Measurements from ENCODE around the gene DBN1. TPM values are rescaled to one million over a fixed set of nuclear protein-coding genes. Genes with fewer than 3 reads are reported as not detected.

DBN1 gene
- total and polyA plus RNA-seq, 2 donors, result 53.9 to 96.5 TPM

DNA sequence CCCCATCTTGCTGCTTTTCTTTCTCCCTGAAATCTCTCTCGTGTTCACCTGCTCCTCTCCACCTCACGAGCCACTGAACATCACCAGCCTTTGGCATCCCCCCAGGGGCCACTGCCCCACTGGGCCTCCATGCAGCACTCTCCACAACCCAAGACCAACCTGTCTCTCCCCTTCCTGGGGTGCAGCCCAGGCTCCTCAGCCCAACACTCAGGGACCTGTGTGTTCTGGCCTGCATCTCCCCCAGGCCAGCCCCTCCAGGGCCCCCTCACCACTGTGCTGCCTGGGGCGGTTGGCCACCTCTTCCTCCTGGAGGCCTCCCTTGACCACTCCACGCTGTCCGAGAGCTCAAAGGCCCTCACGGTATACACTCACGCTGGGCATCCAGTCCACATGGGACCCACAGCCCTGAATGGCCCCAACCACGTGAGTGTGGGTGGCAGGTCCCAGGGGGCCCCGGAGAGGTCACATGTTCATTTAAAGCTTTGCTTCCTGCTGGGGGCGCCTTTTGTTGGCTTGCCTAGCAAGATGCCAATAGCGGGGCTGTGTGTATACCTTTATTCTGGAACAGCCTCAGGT is 36.6 kb upstream of the DBN1 start:
- Histone ChIP-seq H3K4me3 (ENCODE audit: low read depth, low read length) (no peak overlapping the region), H3K36me3 (ENCODE audit: insufficient read depth) (peaks cover 2% of the 10 kb centered on the region), H3K27ac (ENCODE audit: low read depth) (no peak overlapping the region), H3K4me1 (ENCODE audit: insufficient read depth) (no peaks in the 10 kb centered on the region)
- WGBS, result 71% methylated on average over 11 of the region's 11 CpGs
- DNase-seq (ENCODE audit: extremely low spot score), result no peak

DNA sequence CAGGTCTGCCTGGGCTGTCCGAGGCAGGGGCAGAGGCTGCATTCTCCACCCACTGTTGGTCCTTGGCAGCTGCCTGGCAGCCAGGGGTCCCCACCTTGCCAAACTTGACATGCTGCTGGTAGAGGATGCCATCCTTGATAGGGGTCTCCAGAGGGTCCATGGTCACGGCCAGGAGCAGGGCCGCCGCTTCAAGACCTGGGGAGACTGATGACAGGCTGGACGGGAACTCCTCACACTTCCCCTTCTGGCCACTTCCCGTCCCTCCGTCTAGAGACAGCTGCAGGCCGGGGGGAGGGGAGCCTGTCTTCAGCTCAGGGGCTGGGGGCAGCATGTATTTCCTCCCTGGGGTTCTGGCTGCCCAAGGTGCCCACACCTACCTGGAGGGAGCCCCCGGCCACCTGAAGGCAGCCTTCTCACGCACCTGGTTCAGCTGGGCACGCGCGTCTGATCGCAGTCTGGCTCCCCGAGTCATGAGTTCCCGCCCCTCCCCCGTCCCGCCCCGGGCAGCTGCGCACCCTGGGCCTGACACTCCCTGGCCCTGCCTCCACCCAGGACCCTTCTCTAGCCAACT is 36.0 kb upstream of the DBN1 start, which contains the start of gene DOK3:
DOK3 (minus strand) TSS at position 446 of the 571 bp plus-strand sequence; CDS start at position 160, 286 bp downstream.
- DNase-seq (ENCODE audit: extremely low spot score), result no peak
- WGBS, result 45% methylated on average over 20 of the region's 20 CpGs
- no peak within 1 kb of the TSS for H3K27ac ChIP-seq (ENCODE audit: low read depth)
- no peak within 1 kb of the TSS for H3K4me3 ChIP-seq (ENCODE audit: low read depth, low read length)
- peaks cover 2% of the 10 kb centered on the region for H3K36me3 ChIP-seq (ENCODE audit: insufficient read depth)
- H3K4me1 ChIP-seq (ENCODE audit: insufficient read depth), result no peaks in the 10 kb centered on the region

DNA sequence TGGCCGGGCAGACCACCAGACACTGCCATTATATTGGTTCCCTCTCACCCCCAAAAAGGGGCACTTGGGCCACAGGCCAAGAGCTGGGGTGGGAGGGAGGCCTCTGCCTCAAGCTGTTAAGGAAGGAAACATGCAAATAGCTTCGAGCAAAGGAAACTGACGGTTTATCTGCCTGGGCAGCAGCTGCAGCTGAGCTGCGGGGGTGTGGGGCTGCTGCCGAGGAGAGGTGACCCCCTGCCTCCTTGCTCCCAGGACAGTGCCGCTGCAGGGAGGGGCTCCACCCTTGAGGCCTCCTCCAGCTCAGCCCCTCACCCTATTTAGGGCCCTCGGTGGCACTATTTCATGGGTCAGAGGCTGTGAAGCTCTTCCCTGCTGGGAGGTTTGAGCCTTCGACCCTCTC is 35.4 kb upstream of the DBN1 start:
- H3K27ac ChIP-seq (ENCODE audit: low read depth), result no peak overlapping the region
- H3K4me3 ChIP-seq (ENCODE audit: low read depth, low read length), result no peak overlapping the region
- DNase-seq (ENCODE audit: extremely low spot score), result no peak
- peaks cover 2% of the 10 kb centered on the region for H3K36me3 ChIP-seq (ENCODE audit: insufficient read depth)
- 61% methylated on average over 8 of the region's 8 CpGs for WGBS
- no peaks in the 10 kb centered on the region for H3K4me1 ChIP-seq (ENCODE audit: insufficient read depth)

DNA sequence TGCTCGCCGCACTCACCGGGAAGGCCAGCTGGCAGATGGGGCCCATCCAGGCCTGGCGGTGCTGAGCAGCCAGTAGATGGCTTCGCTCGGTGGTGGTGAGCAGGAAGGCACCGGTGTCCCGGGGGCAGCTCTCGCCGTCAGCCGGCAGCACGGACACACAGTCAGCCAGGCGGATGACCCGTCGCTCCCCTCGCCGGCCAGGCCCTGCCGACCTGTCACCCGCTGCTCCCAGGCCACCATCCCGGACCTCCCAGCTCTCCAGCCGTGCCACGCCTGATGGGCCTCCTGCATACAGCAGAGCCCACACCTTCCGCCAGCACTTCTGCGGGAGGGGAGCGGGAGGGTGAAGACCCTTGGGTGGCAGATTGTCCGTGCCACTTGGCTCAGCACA is 34.8 kb upstream of the DBN1 start:
- no peaks in the 10 kb centered on the region for H3K4me1 ChIP-seq (ENCODE audit: insufficient read depth)
- no peak overlapping the region for H3K27ac ChIP-seq (ENCODE audit: low read depth)
- WGBS, result 86% methylated on average over 26 of the region's 26 CpGs
- H3K36me3 ChIP-seq (ENCODE audit: insufficient read depth), result peaks cover 2% of the 10 kb centered on the region
- no peak for DNase-seq (ENCODE audit: extremely low spot score)
- H3K4me3 ChIP-seq (ENCODE audit: low read depth, low read length), result no peak overlapping the region

DNA sequence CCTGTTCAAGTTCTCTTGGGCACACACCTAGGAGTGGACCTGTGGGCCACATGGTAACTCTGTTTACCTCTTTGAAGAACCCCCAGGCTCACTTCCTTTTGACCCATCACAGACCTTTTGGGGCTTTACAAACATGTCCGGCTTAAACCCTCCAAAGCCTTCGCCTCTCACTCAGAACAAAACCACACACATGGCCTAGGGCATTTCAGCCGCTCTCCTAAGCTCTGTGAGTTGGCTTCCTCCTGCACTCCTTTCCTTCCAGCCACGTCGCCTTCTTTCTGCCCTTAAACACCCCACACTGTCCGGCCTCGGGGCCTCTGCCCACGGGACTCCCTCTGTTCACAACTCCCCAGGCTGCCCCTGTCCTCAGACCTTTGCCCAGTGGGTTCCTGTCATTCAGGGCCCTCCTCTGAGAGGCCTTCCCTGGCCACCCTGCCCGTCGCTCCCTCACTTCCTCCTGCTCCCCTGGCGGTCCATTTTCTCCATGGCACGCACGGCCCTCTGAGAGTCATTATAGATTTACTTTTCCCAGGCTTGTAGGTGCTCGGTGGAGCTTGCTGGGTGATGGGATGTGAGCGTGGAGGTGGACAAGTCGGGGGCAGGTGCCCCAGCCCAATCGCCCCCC is 34.3 kb upstream of the DBN1 start:
- no peaks in the 10 kb centered on the region for H3K4me1 ChIP-seq (ENCODE audit: insufficient read depth)
- peaks cover 2% of the 10 kb centered on the region for H3K36me3 ChIP-seq (ENCODE audit: insufficient read depth)
- DNase-seq (ENCODE audit: extremely low spot score), result no peak
- no peak overlapping the region for H3K4me3 ChIP-seq (ENCODE audit: low read depth, low read length)
- WGBS, result 85% methylated on average over 17 of the region's 17 CpGs
- H3K27ac ChIP-seq (ENCODE audit: low read depth), result no peak overlapping the region

DNA sequence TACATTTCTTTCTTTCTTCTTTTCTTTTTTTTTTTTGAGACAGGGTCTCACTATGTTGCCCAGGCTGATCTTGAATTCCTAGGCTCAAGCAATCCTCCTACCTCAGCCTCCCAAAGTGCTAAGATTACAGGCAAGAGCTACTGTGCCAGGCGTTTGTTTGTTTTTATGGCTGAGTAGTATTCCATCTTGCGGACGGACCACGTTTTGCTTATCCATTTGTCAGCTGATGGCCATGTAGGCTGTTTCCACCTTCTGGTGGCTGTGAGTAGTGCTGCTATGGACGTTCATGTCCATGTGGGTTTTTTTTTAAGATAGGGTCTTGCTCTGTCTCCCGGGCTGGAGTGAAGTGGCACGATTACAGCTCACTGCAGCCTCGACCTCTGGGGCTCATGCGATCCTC is 33.7 kb upstream of the DBN1 start:
- no peak overlapping the region for H3K4me3 ChIP-seq (ENCODE audit: low read depth, low read length)
- WGBS, result 86% methylated on average over 9 of the region's 9 CpGs
- no peaks in the 10 kb centered on the region for H3K4me1 ChIP-seq (ENCODE audit: insufficient read depth)
- no peak overlapping the region for H3K27ac ChIP-seq (ENCODE audit: low read depth)
- H3K36me3 ChIP-seq (ENCODE audit: insufficient read depth), result peaks cover 2% of the 10 kb centered on the region
- DNase-seq (ENCODE audit: extremely low spot score), result no peak

DNA sequence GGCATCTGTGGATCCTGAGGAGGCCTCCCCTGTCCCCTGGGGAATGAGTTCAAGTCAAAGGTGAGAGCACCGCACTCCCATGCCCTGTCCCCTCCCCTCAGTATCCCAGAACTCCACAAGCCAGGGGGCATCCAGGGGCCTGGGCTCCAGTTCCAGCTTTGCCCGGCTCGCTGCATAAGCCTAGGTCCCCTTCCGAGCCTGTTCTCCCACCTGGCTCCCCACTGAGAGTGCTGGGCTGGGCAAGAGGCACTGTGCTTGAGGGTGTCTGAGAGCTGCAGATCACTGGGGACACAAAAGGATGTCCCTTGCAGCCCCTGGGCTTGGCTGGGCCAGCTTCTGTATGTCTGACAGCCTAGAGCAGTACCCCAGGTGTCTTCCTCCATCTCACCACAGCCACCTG is 31.6 kb upstream of the DBN1 start:
- no peak for DNase-seq (ENCODE audit: extremely low spot score)
- H3K27ac ChIP-seq (ENCODE audit: low read depth), result no peak overlapping the region
- 92% methylated on average over 4 of the region's 4 CpGs for WGBS
- H3K36me3 ChIP-seq (ENCODE audit: insufficient read depth), result no peaks in the 10 kb centered on the region
- H3K4me3 ChIP-seq (ENCODE audit: low read depth, low read length), result no peak overlapping the region
- no peaks in the 10 kb centered on the region for H3K4me1 ChIP-seq (ENCODE audit: insufficient read depth)

DNA sequence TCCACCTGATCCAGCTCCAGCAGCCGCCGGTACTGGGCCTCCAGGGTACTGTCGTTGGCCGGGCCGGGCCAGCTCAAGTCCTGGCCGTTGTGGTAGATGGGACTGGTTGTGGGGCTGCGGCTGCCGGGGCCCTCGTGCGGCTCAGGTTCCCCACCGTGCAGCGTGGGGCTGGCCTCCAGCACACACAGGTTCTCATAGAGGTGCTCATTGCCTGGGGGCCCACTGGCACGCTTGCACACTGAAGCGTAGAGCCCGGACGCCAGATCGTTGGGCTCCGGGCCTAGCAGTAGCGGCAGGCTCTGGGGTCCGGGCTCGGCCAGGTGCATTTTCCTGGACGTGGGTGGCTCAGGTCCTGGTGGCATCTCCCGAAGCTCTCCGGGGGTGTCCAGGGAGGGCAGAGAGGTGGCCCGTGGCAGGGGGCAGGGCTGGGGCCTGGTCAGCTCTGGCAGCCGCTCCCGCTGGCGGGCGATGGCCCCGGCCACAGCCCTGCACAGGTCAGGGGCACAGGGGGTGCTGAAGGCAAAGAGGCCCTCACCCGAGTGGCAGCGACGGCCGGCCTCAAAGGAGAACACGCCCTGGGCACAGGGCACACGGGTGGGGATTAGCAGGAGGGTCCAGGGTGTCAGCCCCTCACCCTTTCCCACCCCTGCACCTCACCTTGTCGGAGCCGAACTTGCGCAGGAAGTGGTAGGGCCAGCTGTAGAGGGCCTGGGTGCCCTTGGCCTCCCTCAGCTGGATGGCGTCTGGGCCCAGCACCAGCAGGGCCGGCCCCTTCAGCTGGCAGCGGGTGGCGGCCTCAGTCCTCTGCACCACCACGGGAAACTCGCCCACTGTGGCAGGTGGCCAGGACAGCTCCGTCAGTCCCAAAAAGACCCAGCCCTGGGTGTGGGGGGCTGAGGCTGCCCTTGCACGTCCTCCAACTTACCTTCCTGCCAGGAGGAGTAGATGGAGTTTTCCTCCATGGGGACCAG is 30.9 kb upstream of the DBN1 start:
- Histone ChIP-seq H3K27ac (ENCODE audit: low read depth) (no peak overlapping the region), H3K36me3 (ENCODE audit: insufficient read depth) (no peaks in the 10 kb centered on the region), H3K4me1 (ENCODE audit: insufficient read depth) (no peaks in the 10 kb centered on the region), H3K4me3 (ENCODE audit: low read depth, low read length) (no peak overlapping the region)
- WGBS, result 92% methylated on average over 47 of the region's 47 CpGs
- DNase-seq (ENCODE audit: extremely low spot score), result no peak

DNA sequence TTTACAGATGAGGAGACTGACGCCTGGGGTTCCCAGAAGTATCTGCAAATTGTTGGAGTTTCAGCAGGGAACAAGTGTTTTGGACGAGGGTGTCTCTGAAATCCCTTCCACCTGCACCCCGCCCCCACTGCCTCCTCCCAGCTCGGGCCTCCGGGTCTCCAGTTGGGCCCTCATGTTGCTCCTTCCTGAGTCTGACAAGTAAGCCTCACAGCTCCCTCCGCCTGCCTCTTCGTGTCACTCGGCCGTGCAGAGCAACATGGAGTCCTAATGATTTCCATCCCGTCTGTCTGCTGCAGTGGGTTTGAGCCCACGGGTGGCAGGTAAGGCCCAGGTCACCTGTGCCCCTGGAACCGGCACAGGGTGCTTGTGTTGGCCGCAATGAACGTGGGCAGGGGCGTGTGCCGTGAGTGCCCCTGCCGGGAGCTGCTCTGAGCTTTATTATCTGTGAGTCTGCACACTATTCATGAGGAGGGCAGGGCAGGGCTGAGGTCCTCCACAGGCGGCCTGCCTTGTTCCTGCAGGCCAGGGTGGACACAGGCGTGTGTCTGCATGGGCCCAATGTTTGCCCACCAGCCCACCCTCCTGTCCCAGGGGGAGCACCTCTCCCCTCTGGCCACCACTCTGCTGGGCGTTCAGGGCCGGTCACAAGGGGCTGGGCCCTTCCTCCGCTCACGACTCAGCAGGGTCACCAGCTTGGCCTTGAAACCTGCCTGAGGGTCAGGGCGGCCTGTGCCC is 30.1 kb upstream of the DBN1 start:
- Histone ChIP-seq H3K4me1 (ENCODE audit: insufficient read depth) (no peaks in the 10 kb centered on the region), H3K36me3 (ENCODE audit: insufficient read depth) (no peaks in the 10 kb centered on the region), H3K4me3 (ENCODE audit: low read depth, low read length) (no peak overlapping the region), H3K27ac (ENCODE audit: low read depth) (no peak overlapping the region)
- 89% methylated on average over 24 of the region's 24 CpGs for WGBS
- DNase-seq (ENCODE audit: extremely low spot score), result no peak

DNA sequence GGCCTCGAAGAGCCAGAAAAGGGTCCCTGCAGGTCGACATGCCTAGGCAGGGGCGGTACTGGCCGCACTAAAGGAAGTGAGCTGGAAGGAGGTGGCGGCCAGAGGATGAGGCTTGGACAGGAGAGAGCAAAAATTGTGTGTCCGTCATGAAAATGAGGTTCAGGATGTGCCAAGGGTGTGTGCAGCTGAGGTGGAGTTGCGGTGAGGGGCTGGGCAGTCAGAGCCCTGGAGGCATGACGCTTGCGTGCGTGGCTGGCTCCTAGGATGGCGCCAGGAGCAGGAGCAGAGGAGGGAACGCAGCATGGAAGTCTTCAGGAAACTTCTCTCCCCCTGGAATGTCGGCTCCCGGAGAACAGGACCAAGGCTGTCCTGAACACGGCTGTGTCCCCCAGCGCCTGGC is 29.5 kb upstream of the DBN1 start:
- no peak for DNase-seq (ENCODE audit: extremely low spot score)
- H3K27ac ChIP-seq (ENCODE audit: low read depth), result no peak overlapping the region
- H3K4me3 ChIP-seq (ENCODE audit: low read depth, low read length), result no peak overlapping the region
- 84% methylated on average over 16 of the region's 16 CpGs for WGBS
- H3K36me3 ChIP-seq (ENCODE audit: insufficient read depth), result no peaks in the 10 kb centered on the region
- no peaks in the 10 kb centered on the region for H3K4me1 ChIP-seq (ENCODE audit: insufficient read depth)

DNA sequence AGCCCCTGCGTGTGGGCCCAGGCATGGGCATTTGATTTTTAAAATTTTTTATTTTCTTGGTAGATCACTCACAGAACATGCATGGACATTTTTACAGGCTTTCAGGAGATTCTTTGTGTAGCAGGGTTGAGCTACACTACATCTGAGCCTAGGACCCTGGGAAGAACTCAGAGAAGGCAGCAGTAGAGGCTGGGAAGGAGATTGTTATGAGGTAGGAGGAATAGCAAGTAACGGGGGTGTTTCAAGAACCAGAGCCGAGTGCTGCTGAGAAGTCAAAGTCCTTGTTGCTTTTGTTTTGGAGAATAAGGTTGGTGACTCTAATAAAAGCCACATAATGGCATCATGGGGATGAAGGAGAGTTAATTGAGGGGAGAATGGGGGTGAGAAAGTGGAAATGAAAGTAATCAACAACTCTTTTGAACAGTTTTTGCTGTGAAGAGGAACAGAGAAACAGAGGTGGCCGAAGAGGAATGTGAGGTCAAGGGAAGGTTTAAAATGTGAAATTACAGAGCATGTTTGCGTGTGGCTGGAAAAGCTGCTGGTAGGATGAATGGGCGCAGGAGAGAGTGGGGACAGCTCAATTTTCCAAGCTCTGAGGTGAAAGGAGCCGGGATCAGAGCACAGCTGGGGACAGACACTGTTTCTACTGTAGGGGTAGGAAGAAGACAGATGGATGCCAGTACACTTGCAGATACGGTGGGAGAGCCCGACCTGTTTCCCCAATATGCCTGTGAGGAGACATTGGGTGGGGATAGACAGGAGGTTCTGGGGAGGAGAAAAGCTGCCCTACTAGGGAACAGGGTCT is 28.6 kb upstream of the DBN1 start:
- Histone ChIP-seq H3K27ac (ENCODE audit: low read depth) (no peak overlapping the region), H3K4me3 (ENCODE audit: low read depth, low read length) (no peak overlapping the region), H3K4me1 (ENCODE audit: insufficient read depth) (no peaks in the 10 kb centered on the region), H3K36me3 (ENCODE audit: insufficient read depth) (no peaks in the 10 kb centered on the region)
- WGBS, result 67% methylated on average over 9 of the region's 9 CpGs
- DNase-seq (ENCODE audit: extremely low spot score), result no peak

DNA sequence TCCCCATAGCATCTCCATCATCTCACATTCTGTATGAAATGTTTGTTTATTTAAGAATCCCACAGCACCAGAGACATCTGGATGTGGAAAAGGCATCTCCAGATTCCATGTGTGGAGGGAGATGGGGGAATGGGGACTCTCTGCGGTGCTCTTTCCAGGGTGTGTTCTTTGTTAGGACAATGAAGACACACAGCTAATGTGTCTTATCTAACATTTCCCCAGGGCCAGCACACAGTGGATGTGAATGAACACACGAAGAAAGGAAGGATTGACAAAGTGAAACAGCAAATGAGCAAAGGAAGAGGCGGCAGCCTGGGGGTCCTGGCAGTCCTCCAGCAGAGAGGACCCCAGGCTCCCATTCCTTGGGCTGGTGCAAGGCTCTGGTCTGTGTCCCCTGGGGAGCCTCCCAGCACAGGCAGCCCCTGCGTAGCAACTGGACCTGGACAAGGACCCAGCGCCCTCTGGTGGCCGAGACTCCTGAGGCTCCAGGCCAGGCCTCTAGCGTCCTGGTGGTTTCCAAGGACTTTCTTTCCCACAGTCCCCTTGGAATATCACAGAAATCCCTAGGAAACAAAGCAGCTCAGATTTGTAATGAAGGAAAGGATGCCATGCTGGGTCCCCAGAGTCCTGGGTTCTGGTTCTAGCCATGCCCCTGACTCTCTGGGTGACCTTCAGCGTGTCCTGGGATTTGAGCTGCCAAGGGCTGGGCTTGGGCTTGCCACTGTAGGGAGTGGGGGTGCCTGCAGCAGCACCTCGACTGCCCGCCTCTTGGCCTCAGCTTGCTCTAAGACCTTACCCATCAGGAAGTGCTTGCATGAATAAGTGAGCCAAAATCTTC is 27.5 kb upstream of the DBN1 start:
- Histone ChIP-seq H3K36me3 (ENCODE audit: insufficient read depth) (no peaks in the 10 kb centered on the region), H3K27ac (ENCODE audit: low read depth) (no peak overlapping the region), H3K4me3 (ENCODE audit: low read depth, low read length) (no peak overlapping the region), H3K4me1 (ENCODE audit: insufficient read depth) (no peaks in the 10 kb centered on the region)
- 18% methylated on average over 10 of the region's 10 CpGs for WGBS
- no peak for DNase-seq (ENCODE audit: extremely low spot score)
